Peyer's patch (tissue), 4 donors: Measurements from ENCODE around the gene SSPN. TPM values are rescaled to one million over a fixed set of nuclear protein-coding genes. Genes with fewer than 3 reads are reported as not detected.

Experiments
- DNase-seq, 3 donors: peaks; one replicate each; pipeline ENCODE4 v3.0.0-alpha.2; 2017 to 2019
- H3K27ac ChIP-seq, 4 donors: fragments of 200-600 bp; sonication (generic); one replicate each; pipeline ENCODE4 v1.5.1; 2016 to 2019
- H3K27me3 ChIP-seq, 2 donors: fragments of 200-600 bp; sonication (generic); one replicate each; pipeline ENCODE4 v1.5.1; 2019
- H3K36me3 ChIP-seq, 3 donors: fragments of 200-600 bp; sonication (generic); one replicate each; pipeline ENCODE4 v1.5.1; 2016 to 2019
- H3K4me1 ChIP-seq, 4 donors: fragments of 200-600 bp; sonication (generic); one replicate each; pipeline ENCODE4 v1.5.1; 2016 to 2019
- H3K4me3 ChIP-seq, 4 donors: fragments of 200-600 bp; sonication (generic); 1 replicate in 3 of 4; 2 replicates in 1 of 4; pipeline ENCODE4 v1.5.1; 2016 to 2019; ENCODE audit warnings: mild to moderate bottlenecking in 1 of 4
- H3K9me3 ChIP-seq, 4 donors: fragments of 200-600 bp; sonication (generic); one replicate each; pipeline ENCODE4 v1.5.1; 2016 to 2019; ENCODE audit warnings: mild to moderate bottlenecking in 1 of 4
- POLR2A ChIP-seq, 2 donors: fragments of 450-650 bp; IDR thresholded peaks; one replicate each; pipeline ENCODE4 v1.5.1; 2017; ENCODE audit warnings: antibody characterized with exemption in 2 of 2, mild to moderate bottlenecking in 2 of 2, moderate library complexity in 2 of 2
- total RNA-seq, 4 donors: library from RNA; depleted of rRNA; stranded (reverse); fragments of >200 nt; gene quantifications; one replicate each; pipeline ENCODE4 v1.1.0, GENCODE V29; 2016
- TF ChIP-seq, protein P1 (sequence below), 6 experiments: fragments of 450-650 bp in 4 of 6; fragments of 200-600 bp in 2 of 6; sonication (generic) in 1 of 6; IDR thresholded peaks; one replicate each; pipeline ENCODE4 v1.5.1; 2017 to 2019; ENCODE audit warnings: antibody characterized with exemption in 6 of 6, mild to moderate bottlenecking in 3 of 6, moderate library complexity in 1 of 6

The SSPN gene
- total RNA-seq, 4 donors from 2014 or later, result 3.0 to 10.9 (median 6.5) TPM

DNA sequence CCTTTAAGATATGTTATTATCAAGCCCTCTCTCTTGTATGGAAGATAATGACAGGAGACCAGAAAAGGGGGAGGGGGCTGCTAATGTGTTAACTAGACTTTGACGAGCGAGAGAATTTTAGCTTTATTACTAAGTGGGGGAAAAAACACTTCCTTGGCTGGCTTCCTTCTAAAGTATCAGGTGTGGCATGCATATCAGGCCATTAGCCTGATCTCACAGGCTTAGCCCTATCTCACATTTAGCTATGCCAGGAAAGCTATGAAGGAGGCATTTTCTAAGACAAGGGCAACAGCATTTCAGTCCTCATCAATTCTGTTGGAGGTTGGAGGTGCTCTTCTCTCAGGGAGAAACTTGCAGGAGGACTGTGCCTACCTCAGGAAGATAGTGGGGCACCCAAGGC, 9.9 kb downstream of the SSPN start:
- H3K4me3 ChIP-seq, result no peak overlapping the region
- TF ChIP-seq, protein P1, sequence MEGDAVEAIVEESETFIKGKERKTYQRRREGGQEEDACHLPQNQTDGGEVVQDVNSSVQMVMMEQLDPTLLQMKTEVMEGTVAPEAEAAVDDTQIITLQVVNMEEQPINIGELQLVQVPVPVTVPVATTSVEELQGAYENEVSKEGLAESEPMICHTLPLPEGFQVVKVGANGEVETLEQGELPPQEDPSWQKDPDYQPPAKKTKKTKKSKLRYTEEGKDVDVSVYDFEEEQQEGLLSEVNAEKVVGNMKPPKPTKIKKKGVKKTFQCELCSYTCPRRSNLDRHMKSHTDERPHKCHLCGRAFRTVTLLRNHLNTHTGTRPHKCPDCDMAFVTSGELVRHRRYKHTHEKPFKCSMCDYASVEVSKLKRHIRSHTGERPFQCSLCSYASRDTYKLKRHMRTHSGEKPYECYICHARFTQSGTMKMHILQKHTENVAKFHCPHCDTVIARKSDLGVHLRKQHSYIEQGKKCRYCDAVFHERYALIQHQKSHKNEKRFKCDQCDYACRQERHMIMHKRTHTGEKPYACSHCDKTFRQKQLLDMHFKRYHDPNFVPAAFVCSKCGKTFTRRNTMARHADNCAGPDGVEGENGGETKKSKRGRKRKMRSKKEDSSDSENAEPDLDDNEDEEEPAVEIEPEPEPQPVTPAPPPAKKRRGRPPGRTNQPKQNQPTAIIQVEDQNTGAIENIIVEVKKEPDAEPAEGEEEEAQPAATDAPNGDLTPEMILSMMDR (IDR thresholded peaks at IDR 0.05), result no peak
- TF ChIP-seq POLR2A (IDR thresholded peaks at IDR 0.05), result no peak
- no peaks in the 10 kb centered on the region for H3K9me3 ChIP-seq
- no peaks in the 10 kb centered on the region for H3K36me3 ChIP-seq
- H3K4me1 ChIP-seq, result peaks cover 0 to 8% (median 0%) of the 10 kb centered on the region in 4 donors
- DNase-seq, result no peak
- H3K27me3 ChIP-seq, result no peaks in the 10 kb centered on the region
- H3K27ac ChIP-seq, result no peak overlapping the region

- no peak for DNase-seq
Observed at GRCh38 chr12:26205941-26206340, 10.6 kb downstream of the SSPN start.

DNA sequence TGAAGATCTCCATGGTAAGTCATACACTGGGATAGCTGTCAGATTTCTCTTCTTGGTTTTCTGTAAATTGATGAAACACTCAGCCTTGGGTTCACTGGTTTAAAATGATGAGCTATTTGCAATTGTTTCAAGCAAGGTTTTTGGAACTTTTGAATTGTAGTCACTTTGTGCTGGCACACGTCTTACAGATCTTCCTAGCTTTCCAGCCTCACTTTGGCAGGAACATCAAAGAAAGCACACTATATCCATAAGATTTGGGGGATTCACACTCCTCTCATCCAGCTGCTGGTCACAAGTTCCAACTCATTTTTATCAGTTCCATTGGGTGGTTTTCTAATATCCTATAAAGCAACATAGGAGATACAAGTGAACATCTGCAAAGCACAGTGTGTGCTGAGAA, 16.0 kb downstream of the SSPN start:
- no peaks in the 10 kb centered on the region for H3K4me1 ChIP-seq
- no peak overlapping the region for H3K4me3 ChIP-seq
- DNase-seq, result no peak
- no peaks in the 10 kb centered on the region for H3K27me3 ChIP-seq
- no peak for TF ChIP-seq POLR2A (IDR thresholded peaks at IDR 0.05)
- TF ChIP-seq, protein P1 (IDR thresholded peaks at IDR 0.05), result no peak
- H3K9me3 ChIP-seq, result no peaks in the 10 kb centered on the region
- no peak overlapping the region for H3K27ac ChIP-seq
- H3K36me3 ChIP-seq, result no peaks in the 10 kb centered on the region

More at GRCh38 chr12:26205941-26206340, 10.6 kb downstream of the SSPN start:
- TF ChIP-seq, protein P1 (IDR thresholded peaks at IDR 0.05), result no peak
- TF ChIP-seq POLR2A (IDR thresholded peaks at IDR 0.05), result no peak
- Histone ChIP-seq H3K27ac (no peak overlapping the region), H3K9me3 (no peaks in the 10 kb centered on the region), H3K27me3 (no peaks in the 10 kb centered on the region), H3K4me1 (peaks cover 0 to 8% (median 0%) of the 10 kb centered on the region in 4 donors), H3K4me3 (no peak overlapping the region), H3K36me3 (no peaks in the 10 kb centered on the region)

GRCh38 chr12:26212396-26212795, 17.0 kb downstream of the SSPN start:
- no peak for TF ChIP-seq POLR2A (IDR thresholded peaks at IDR 0.05)
- TF ChIP-seq, protein P1 (IDR thresholded peaks at IDR 0.05), result no peak
- no peak overlapping the region for H3K4me3 ChIP-seq
- DNase-seq, result no peak
- no peaks in the 10 kb centered on the region for H3K9me3 ChIP-seq
- no peaks in the 10 kb centered on the region for H3K4me1 ChIP-seq
- H3K36me3 ChIP-seq, result no peaks in the 10 kb centered on the region
- no peaks in the 10 kb centered on the region for H3K27me3 ChIP-seq
- no peak overlapping the region for H3K27ac ChIP-seq

DNA sequence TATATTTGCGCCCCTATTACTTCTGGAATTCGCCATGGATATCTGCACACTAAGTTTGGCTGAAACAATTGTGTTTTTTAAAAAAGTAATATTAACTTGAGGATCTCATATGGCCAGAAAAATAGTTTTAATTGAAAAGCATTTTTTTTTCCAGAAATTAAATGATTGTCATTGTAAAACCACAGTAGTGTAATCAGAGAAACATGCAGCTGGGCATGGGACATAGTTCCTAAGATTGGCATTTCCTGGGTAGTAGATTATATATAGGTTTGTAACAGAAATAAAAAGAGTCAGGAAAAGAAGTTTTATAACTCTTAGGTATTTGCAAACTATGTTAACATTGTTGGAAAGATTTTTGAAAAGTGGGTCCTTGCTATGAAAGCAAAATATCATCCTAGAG, 17.6 kb downstream of the SSPN start:
- no peak for DNase-seq
- no peaks in the 10 kb centered on the region for H3K9me3 ChIP-seq
- H3K27me3 ChIP-seq, result no peaks in the 10 kb centered on the region
- no peaks in the 10 kb centered on the region for H3K4me1 ChIP-seq
- H3K4me3 ChIP-seq, result no peak overlapping the region
- H3K36me3 ChIP-seq, result no peaks in the 10 kb centered on the region
- TF ChIP-seq, protein P1 (IDR thresholded peaks at IDR 0.05), result no peak
- no peak for TF ChIP-seq POLR2A (IDR thresholded peaks at IDR 0.05)
- no peak overlapping the region for H3K27ac ChIP-seq

GRCh38 chr12:26214121-26214520, 18.7 kb downstream of the SSPN start:
- no peaks in the 10 kb centered on the region for H3K9me3 ChIP-seq

More at GRCh38 chr12:26214121-26214520, 18.7 kb downstream of the SSPN start:
- Histone ChIP-seq H3K4me3 (no peak overlapping the region), H3K4me1 (no peaks in the 10 kb centered on the region), H3K27me3 (no peaks in the 10 kb centered on the region), H3K27ac (no peak overlapping the region), H3K36me3 (no peaks in the 10 kb centered on the region)
- DNase-seq, result no peak
- no peak for TF ChIP-seq POLR2A (IDR thresholded peaks at IDR 0.05)
- TF ChIP-seq, protein P1 (IDR thresholded peaks at IDR 0.05), result no peak
